HG03066 (cell line): Measurements from ENCODE around the gene TLCD2.
A peak's percentile ranks its signal among the peaks of the same experiment; 100 is the strongest.
"Not testable (repeated sequence)": the region's sequence is repeated elsewhere in the genome, so short reads cannot be mapped to it uniquely, and the experiment has no call there.

Source experiments
- ATAC-seq: cut with Tn5 transposase; IDR thresholded peaks from one replicate; pipeline ENCODE4 v1.9.1; 2021; ENCODE audit warnings: low read depth; ENCODE audit not compliant: unreplicated experiment

TLCD2 gene

GRCh38 chr17:1695365-1695764, 14.8 kb downstream of the TLCD2 start:
- no peak for ATAC-seq

GRCh38 chr17:1693339-1693738, 16.8 kb downstream of the TLCD2 start:
- no peak for ATAC-seq

- ATAC-seq = no peak
These were observed 19.5 kb downstream of the TLCD2 start for GRCh38 chr17:1690544-1691221.

- not testable (repeated sequence) for ATAC-seq
These were observed 21.8 kb downstream of the TLCD2 start for GRCh38 chr17:1688405-1688804.

GRCh38 chr17:1686086-1686485, 24.1 kb downstream of the TLCD2 start:
- no peak for ATAC-seq

- peak; percentile 98 for ATAC-seq
These were observed 25.6 kb downstream of the TLCD2 start, which contains the start of gene PRPF8 for GRCh38 chr17:1684378-1685189. Gene PRPF8, minus strand, starts transcription at chr17:1684867. Its CDS starts 296 bp downstream, at chr17:1684571.

GRCh38 chr17:1683459-1683858, 26.7 kb downstream of the TLCD2 start:
- no peak for ATAC-seq

- no peak for ATAC-seq
These were observed 33.8 kb downstream of the TLCD2 start for GRCh38 chr17:1676401-1676800.

- ATAC-seq = no peak
These were observed 37.0 kb downstream of the TLCD2 start for GRCh38 chr17:1673041-1673785.

- not testable (repeated sequence) for ATAC-seq
These were observed 46.2 kb downstream of the TLCD2 start for GRCh38 chr17:1663934-1664333.

GRCh38 chr17:1661045-1661444, 49.1 kb downstream of the TLCD2 start:
- no peak for ATAC-seq

GRCh38 chr17:1658100-1658499, 52.1 kb downstream of the TLCD2 start:
- no peak for ATAC-seq

GRCh38 chr17:1653735-1654134, 56.4 kb downstream of the TLCD2 start:
- no peak for ATAC-seq

GRCh38 chr17:1652794-1653193, 57.4 kb downstream of the TLCD2 start:
- ATAC-seq = not testable (repeated sequence)
